Activated CD8-positive, alpha-beta memory T cell treated with anti-CD3 and anti-CD28 coated beads, Interleukin-2, amount 10 ng/mL, durations not matched to agents 7 days and 5 days (primary cell): ENCODE results near the gene LIX1. TPM values are rescaled to one million over a fixed set of nuclear protein-coding genes. Genes with fewer than 3 reads are reported as not detected.
"Not testable (repeated sequence)": the region's sequence is repeated elsewhere in the genome, so short reads cannot be mapped to it uniquely, and the experiment has no call there.

ENCODE experiments used
- ATAC-seq: fragments of 150-1000 bp; cut with Tn5 transposase; one replicate; pipeline ENCODE4 v1.10.0; 2021; ENCODE audit warnings: moderate library complexity
- CTCF ChIA-PET: fragments of 350-600 bp; sonication (Branson Sonifier 250); formaldehyde crosslinking; loops from one replicate; lab custom pipeline; 2021; ENCODE audit warnings: antibody characterized with exemption; lab: Charles Lee
- DNase-seq: peaks from one replicate; pipeline ENCODE4 v3.0.0-alpha.2; 2020
- H3K27ac Mint-ChIP-seq: one replicate; pipeline ENCODE4 v1.8.0; 2021; ENCODE audit warnings: mild to moderate bottlenecking, mixed read lengths
- H3K27me3 Mint-ChIP-seq: one replicate; pipeline ENCODE4 v1.8.0; 2021; ENCODE audit warnings: mixed read lengths
- H3K36me3 Mint-ChIP-seq: one replicate; pipeline ENCODE4 v1.8.0; 2021; ENCODE audit warnings: mild to moderate bottlenecking, mixed read lengths
- H3K4me1 Mint-ChIP-seq: one replicate; pipeline ENCODE4 v1.8.0; 2021; ENCODE audit warnings: mixed read lengths
- H3K4me3 Mint-ChIP-seq: one replicate; pipeline ENCODE4 v1.8.0; 2021; ENCODE audit warnings: mild to moderate bottlenecking, moderate library complexity, mixed read lengths
- H3K9me3 Mint-ChIP-seq: one replicate; pipeline ENCODE4 v1.8.0; 2022; ENCODE audit warnings: low read depth, mixed read lengths
- total RNA-seq, 2 experiments: library from RNA; stranded (reverse); gene quantifications; one replicate each; pipeline ENCODE4 v1.2.3, GENCODE V29; 2021

LIX1 gene
- total RNA-seq, result not detected

DNA sequence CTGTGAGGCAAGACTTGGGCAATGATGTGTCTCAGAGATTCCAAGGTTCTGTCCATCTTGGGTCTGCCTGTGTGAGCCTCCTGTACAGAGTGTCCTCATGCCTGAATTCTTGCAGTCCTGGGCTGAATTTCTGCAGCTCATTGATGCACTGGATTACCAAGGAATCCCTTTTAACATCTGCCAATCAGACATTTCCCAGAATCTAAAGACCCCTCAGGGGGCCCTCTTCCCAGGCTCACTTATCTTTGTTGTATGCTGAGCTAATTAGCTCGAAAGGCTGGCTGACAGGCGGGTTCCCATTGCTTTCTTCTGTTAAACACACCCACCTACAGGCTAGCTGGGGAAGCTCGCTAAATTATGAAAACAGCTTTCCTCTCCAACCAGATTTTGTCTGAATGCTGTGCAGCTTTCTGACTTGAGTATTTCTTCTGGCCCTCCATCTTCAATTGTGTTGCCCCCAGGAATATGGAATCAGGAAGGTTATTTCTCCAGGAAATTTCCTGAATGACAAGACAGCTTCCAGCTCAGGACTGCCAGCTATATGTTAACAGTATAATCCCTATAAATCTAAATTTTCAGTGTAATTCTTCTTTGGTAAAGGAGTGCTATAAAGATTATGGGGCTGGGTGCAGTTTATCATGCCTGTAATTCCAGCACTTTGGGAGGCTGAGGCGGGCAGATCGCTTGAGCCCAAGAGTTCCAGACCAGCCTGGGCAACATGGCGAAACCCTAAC lies at the start of gene LIX1:
Gene LIX1, minus strand, starts transcription at position 91 of the 734 bp plus-strand sequence. Its CDS starts 35 bp downstream, at position 56.
- Mint-ChIP-seq H3K4me1 (no peaks in the 10 kb centered on the region), H3K4me3 (no peak within 1 kb of the TSS), H3K27ac (no peak within 1 kb of the TSS), H3K27me3 (peaks cover 24% of the 10 kb centered on the region), H3K36me3 (no peaks in the 10 kb centered on the region), H3K9me3 (no peaks in the 10 kb centered on the region)
- ATAC-seq (peak; percentile 87), DNase-seq (peak; percentile 62)
- CTCF ChIA-PET, result interaction anchor here (0.7 to 5.6 kb wide), 30 partner anchors 10 to 528 kb away, joined by 3 to 34 read pairs (median 4); partner anchors contain the start of gene LNPEP

DNA sequence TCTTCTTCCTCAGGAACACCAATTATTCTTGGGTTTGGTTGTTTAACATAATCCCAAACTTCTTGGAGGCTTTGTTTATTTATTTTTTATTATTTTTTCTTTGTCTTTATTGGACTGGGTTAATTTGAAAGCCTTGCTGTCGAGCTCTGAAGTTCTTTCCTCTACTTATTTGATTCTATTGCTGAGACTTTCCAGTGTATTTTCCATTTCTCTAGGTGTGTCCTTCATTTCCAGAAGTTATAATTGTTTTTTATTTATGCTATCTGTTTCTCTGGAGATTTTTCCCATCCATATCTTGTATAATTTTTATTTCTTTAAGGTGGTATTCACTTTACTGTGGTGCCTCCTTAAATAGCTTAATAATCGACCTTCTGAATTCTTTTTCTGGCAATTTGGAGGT lies 49.5 kb upstream of the LIX1 start:
- Mint-ChIP-seq H3K27ac (no peak overlapping the region), H3K27me3 (peaks cover 16% of the 10 kb centered on the region), H3K4me3 (no peak overlapping the region), H3K36me3 (peaks cover 2% of the 10 kb centered on the region), H3K9me3 (no peaks in the 10 kb centered on the region), H3K4me1 (peaks cover 8% of the 10 kb centered on the region)
- CTCF ChIA-PET, result no interaction called here
- DNase-seq, result no peak
- ATAC-seq, result no peak

- H3K4me3 Mint-ChIP-seq, H3K27ac Mint-ChIP-seq, ATAC-seq, DNase-seq, H3K9me3 Mint-ChIP-seq, H3K36me3 Mint-ChIP-seq: not testable (repeated sequence)
- peaks cover 16% of the 10 kb centered on the region for H3K27me3 Mint-ChIP-seq
- CTCF ChIA-PET, result interaction anchor here (0.7 kb wide), 1 partner anchor 94 kb away, joined by 3 read pairs; no protein-coding TSS in a partner anchor
- H3K4me1 Mint-ChIP-seq, result peaks cover 10% of the 10 kb centered on the region
Observed at GRCh38 chr5:97189523-97189922, 47.1 kb upstream of the LIX1 start.

GRCh38 chr5:97183930-97184213 lies 41.5 kb upstream of the LIX1 start:
- ATAC-seq (no peak), DNase-seq (no peak)
- CTCF ChIA-PET, result interaction anchor here (0.9 kb wide), 1 partner anchor 21 kb away, joined by 3 read pairs; no protein-coding TSS in a partner anchor
- Mint-ChIP-seq H3K9me3 (peaks cover 3% of the 10 kb centered on the region), H3K27ac (peak overlapping the region; percentile 98), H3K36me3 (peaks cover 20% of the 10 kb centered on the region), H3K27me3 (no peaks in the 10 kb centered on the region), H3K4me1 (peaks cover 36% of the 10 kb centered on the region), H3K4me3 (peak overlapping the region; percentile 95)

DNA sequence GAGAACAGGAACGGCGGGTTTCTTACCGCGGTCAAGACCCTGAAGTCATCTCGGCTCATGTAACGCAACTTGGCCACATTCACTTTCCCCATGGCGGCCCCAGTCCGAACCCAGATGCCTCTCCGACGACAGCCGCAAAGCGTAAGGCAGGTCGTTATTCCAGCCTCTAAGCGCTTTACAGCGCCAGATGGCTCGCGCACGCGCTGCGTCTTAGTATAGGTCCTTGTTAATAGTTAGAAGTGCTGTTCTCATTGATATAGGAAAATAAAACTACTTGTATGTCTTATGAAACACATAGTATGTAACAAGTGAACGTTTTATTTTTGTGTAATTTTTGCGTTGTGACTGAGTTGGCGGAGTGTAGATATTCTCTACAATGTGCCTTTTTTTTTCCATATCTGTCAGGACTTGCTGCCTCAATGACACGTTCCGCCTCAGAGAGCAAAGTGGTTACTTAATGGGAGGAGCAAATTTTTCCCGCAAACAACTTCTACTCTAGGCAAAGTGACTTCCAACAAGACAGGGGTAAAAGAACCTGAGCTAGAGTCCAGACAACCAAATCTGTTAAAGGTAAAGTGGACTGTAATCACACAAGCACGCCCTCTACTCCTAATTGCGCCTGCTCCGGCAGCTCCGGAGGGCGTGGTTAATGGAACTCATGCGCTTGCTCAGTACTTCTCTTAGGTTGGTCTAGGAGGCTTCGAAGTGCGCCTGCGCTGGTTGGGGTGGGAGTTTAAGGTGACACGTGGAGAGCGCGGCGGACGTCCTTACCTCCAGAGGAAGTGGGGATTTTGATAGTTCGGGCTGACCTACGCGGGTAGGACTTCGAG lies 40.9 kb upstream of the LIX1 start, which contains the start of gene RIOK2:
Gene RIOK2, minus strand, starts transcription at position 148 of the 830 bp plus-strand sequence. Its CDS starts 56 bp downstream, at position 92.
- H3K9me3 Mint-ChIP-seq, result peaks cover 3% of the 10 kb centered on the region
- DNase-seq, result peak; percentile 95
- no peaks in the 10 kb centered on the region for H3K27me3 Mint-ChIP-seq
- peak within 1 kb of the TSS; percentile 98 for H3K27ac Mint-ChIP-seq
- CTCF ChIA-PET, result interaction anchor here (0.9 to 1.6 kb wide), 3 partner anchors 19 to 22 kb away, joined by 3 to 7 read pairs (median 4); no protein-coding TSS in a partner anchor
- peaks cover 24% of the 10 kb centered on the region for H3K36me3 Mint-ChIP-seq
- ATAC-seq, result peak; percentile 93
- peaks cover 36% of the 10 kb centered on the region for H3K4me1 Mint-ChIP-seq
- H3K4me3 Mint-ChIP-seq, result peak within 1 kb of the TSS; percentile 95

DNA sequence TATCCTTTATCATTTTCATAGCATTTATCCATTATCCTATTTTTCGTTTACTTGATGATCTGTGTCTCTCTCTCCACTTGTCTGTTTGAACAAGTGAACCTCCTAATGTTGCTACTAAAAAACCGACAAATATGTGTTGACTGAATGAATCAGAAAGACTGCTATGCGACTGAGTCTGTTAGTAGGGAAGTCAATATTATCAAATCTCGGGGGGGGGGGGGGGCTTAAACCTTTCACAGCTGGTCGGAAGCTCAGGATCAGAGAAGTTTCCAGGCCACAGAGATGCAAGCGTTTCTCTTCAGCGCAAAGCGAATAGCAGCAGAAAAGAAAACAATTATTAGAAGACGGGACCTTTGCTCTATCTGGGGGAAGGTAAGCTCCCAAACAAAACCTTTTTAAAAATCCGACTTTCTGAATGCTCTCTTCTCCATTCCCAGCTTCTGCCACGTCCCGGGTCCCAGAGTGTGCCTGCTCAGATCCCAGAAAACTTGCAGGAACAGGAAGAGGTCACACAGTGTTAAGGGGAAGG lies 40.2 kb upstream of the LIX1 start:
- DNase-seq, result no peak
- Mint-ChIP-seq H3K36me3 (peaks cover 29% of the 10 kb centered on the region), H3K9me3 (peaks cover 3% of the 10 kb centered on the region), H3K4me1 (peaks cover 36% of the 10 kb centered on the region), H3K27ac (peak overlapping the region; percentile 98), H3K27me3 (no peaks in the 10 kb centered on the region), H3K4me3 (peak overlapping the region; percentile 95)
- CTCF ChIA-PET, result interaction anchor here (0.9 to 1.6 kb wide), 2 partner anchors 18 to 21 kb away, joined by 4 to 7 read pairs; no protein-coding TSS in a partner anchor
- ATAC-seq, result no peak

DNA sequence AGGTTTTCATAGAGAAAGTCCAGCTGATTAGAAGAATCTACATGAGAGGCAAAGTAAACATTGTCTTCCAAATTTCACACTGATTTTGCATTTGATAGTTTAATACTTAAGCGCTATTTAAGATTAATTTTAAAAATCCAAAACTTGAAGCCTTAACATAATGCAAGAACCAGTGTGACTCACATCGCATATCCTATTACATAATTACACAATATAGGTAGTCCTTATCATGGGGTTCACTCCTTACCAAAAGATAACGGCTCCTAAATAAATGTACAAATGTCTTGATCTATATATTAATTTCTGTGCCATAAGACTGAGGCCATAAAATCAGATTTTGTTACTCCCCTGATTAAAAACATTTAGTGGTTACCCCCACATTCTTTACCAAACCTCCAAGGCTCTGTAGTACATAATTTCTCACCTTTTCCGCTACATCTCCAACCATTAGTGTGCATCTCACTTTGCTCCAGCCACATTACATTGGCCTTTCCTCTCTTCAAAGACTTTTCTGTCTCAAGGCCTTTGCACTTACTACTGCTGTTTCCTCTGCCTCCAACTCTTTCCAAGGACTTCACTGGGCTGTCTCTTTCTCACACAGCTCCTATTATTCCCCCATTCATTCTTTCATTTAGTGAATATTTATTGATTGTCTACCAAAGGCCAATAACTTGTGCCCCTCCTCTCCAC lies 39.6 kb upstream of the LIX1 start:
- peak overlapping the region; percentile 98 for H3K27ac Mint-ChIP-seq
- peaks cover 36% of the 10 kb centered on the region for H3K4me1 Mint-ChIP-seq
- CTCF ChIA-PET, result interaction anchor here (0.9 to 3.3 kb wide), 3 partner anchors 18 to 20 kb away, joined by 4 to 12 read pairs (median 7); no protein-coding TSS in a partner anchor
- peaks cover 31% of the 10 kb centered on the region for H3K36me3 Mint-ChIP-seq
- H3K9me3 Mint-ChIP-seq, result peaks cover 3% of the 10 kb centered on the region
- no peaks in the 10 kb centered on the region for H3K27me3 Mint-ChIP-seq
- DNase-seq, result no peak
- H3K4me3 Mint-ChIP-seq, result peak overlapping the region; percentile 95
- no peak for ATAC-seq

GRCh38 chr5:97179457-97179856 lies 37.0 kb upstream of the LIX1 start:
- H3K27ac Mint-ChIP-seq, H3K9me3 Mint-ChIP-seq, H3K4me3 Mint-ChIP-seq, DNase-seq, H3K27me3 Mint-ChIP-seq, ATAC-seq: not testable (repeated sequence)
- H3K4me1 Mint-ChIP-seq, result peaks cover 34% of the 10 kb centered on the region
- H3K36me3 Mint-ChIP-seq, result peaks cover 39% of the 10 kb centered on the region
- CTCF ChIA-PET, result interaction anchor here (3.3 kb wide), 1 partner anchor 17 kb away, joined by 12 read pairs; no protein-coding TSS in a partner anchor

- peaks cover 43% of the 10 kb centered on the region for H3K36me3 Mint-ChIP-seq
- CTCF ChIA-PET, result interaction anchor here (2.2 kb wide), 1 partner anchor 11 kb away, joined by 7 read pairs; no protein-coding TSS in a partner anchor
- no peak for ATAC-seq
- H3K27ac Mint-ChIP-seq, result peak overlapping the region; percentile 0
- H3K9me3 Mint-ChIP-seq, result no peaks in the 10 kb centered on the region
- no peaks in the 10 kb centered on the region for H3K27me3 Mint-ChIP-seq
- DNase-seq, result no peak
- peaks cover 5% of the 10 kb centered on the region for H3K4me1 Mint-ChIP-seq
- no peak overlapping the region for H3K4me3 Mint-ChIP-seq
Observed at GRCh38 chr5:97172227-97172626, 29.8 kb upstream of the LIX1 start.

- peaks cover 40% of the 10 kb centered on the region for H3K36me3 Mint-ChIP-seq
- H3K27ac Mint-ChIP-seq, result no peak overlapping the region
- ATAC-seq, result no peak
- H3K27me3 Mint-ChIP-seq, result no peaks in the 10 kb centered on the region
- peaks cover 7% of the 10 kb centered on the region for H3K4me1 Mint-ChIP-seq
- no peaks in the 10 kb centered on the region for H3K9me3 Mint-ChIP-seq
- no peak overlapping the region for H3K4me3 Mint-ChIP-seq
- no peak for DNase-seq
- CTCF ChIA-PET, result interaction anchor here (2.2 kb wide), 1 partner anchor 10 kb away, joined by 7 read pairs; no protein-coding TSS in a partner anchor
Observed at GRCh38 chr5:97171703-97172102, 29.3 kb upstream of the LIX1 start.

GRCh38 chr5:97167435-97167834 lies 25.0 kb upstream of the LIX1 start:
- peak overlapping the region; percentile 43 for H3K4me3 Mint-ChIP-seq
- H3K4me1 Mint-ChIP-seq, result peaks cover 22% of the 10 kb centered on the region
- H3K9me3 Mint-ChIP-seq, result no peaks in the 10 kb centered on the region
- CTCF ChIA-PET, result interaction anchor here (1.0 to 10.1 kb wide), 3 partner anchors 9 to 416 kb away, joined by 4 to 79 read pairs (median 4); no protein-coding TSS in a partner anchor
- H3K27ac Mint-ChIP-seq, result peak overlapping the region; percentile 82
- DNase-seq, result no peak
- ATAC-seq, result peak; percentile 12
- H3K27me3 Mint-ChIP-seq, result no peaks in the 10 kb centered on the region
- peaks cover 37% of the 10 kb centered on the region for H3K36me3 Mint-ChIP-seq

DNA sequence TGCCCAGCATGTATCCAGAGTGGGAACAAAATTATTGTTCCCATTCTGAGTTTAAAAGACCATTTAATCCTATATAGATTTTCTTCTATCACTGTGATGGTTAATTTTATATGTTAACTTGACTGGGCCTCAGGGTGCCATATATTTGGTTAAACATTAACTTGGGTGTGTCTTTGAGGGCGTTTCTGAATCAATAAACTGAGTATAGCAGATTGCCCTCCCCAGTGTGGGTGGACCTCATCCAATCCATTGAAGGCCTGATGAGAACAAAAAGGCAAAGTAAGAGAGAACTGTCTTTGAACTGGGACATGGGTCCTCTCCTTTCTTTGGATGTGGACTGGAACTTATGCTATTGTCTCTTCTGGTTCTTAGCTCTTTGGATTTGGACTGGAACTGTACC lies 23.3 kb upstream of the LIX1 start:
- peaks cover 26% of the 10 kb centered on the region for H3K4me1 Mint-ChIP-seq
- no peaks in the 10 kb centered on the region for H3K9me3 Mint-ChIP-seq
- peak overlapping the region; percentile 7 for H3K27ac Mint-ChIP-seq
- DNase-seq, result no peak
- peaks cover 28% of the 10 kb centered on the region for H3K36me3 Mint-ChIP-seq
- H3K27me3 Mint-ChIP-seq, result no peaks in the 10 kb centered on the region
- ATAC-seq, result no peak
- no peak overlapping the region for H3K4me3 Mint-ChIP-seq
- CTCF ChIA-PET, result interaction anchor here (1.0 to 10.1 kb wide), 3 partner anchors 26 to 414 kb away, joined by 3 to 79 read pairs (median 5); no protein-coding TSS in a partner anchor
